HG03175 (cell line): ENCODE results near the gene XPO5.

Experiments used
- ATAC-seq: cut with Tn5 transposase; IDR thresholded peaks from one replicate; pipeline ENCODE4 v1.9.1; 2021; ENCODE audit warnings: mild to moderate bottlenecking, moderate library complexity; ENCODE audit not compliant: unreplicated experiment

Gene XPO5

DNA sequence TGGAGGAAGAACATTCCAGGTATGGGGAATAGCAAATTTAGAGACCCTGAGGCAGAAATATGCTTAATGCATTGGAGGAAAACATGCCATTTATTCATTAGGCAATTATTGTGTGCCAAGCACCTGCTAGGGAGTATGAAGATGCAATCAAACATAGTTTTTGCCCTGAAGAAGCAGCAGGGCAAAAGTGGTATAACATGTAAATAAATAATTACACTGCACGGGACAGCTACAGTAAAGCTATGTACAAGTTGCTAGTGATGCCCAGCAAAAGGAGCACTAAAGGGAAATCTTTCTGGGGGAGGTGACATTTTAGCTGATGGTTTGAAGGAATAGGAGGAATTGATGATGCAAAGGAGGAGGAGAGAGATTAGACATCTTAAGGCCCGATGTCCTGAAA, 99.1 kb downstream of the XPO5 start:
- ATAC-seq = no peak

DNA sequence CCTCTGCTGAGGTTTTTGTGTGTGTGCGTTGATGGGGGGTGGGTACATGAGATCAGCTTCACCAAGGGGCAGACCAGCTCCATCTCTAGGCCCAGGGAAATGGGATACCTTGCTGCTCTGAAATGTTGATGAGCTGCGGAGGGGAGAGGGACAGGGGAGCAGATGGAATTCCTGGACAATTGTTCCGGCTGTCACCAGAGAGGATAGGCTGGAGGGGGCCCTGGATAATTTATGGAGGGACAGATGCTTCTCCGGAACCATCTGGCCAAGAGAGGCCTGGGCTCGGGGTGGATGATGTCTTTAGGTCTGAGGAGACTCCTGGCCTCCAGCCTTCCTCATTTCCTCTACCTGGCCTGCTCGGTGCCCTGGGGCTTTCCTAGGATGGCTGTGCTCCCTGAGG, 100.3 kb downstream of the XPO5 start:
- ATAC-seq = no peak

DNA sequence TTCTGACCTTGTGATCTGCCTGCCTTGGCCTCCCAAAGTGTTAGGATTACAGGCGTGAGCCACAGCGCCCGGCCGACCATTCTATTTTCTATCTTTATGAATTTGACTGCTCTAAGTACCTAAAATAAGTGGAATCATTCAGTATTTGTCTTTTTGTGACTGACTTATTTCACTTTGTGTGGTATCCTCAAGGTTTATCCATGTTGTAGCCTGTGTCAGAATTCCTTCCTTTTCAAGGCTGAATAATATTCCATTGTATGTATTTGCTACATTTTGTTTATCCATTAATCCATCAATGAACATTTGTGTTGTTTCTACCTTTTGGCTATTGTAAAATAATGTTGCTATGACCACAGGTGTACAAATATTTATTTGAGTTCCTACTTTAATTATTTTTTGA, 103.3 kb downstream of the XPO5 start:
- no peak for ATAC-seq
